GM12878 (cell line): ENCODE measurements around the gene NIPAL3. TPM values are rescaled to one million over a fixed set of nuclear protein-coding genes. Genes with fewer than 3 reads are reported as not detected.

ENCODE experiments used
- ATAC-seq: fragments of 200-7000 bp; cut with Tn5 transposase; 3 replicates; pipeline ENCODE4 v1.9.1; 2020; ENCODE audit warnings: mild to moderate bottlenecking, moderate library complexity
- BruUV-seq: library from RNA; stranded (reverse); fragments of 400-500 nt; replicated peaks from 2 replicates; lab custom pipeline; 2021; lab: Mats Ljungman, UMichigan
- CTCF ChIA-PET: fragments of 300-600 bp; sonication (Branson Sonifier 250); formaldehyde crosslinking; extraction: SDS; loops from one replicate; lab custom pipeline; 2021; ENCODE audit warnings: inconsistent platforms; lab: Yijun Ruan, JAX
- POLR2A ChIA-PET: fragments of 350-600 bp; formaldehyde crosslinking; extraction: SDS; loops from one replicate; lab custom pipeline; 2021; ENCODE audit warnings: inconsistent platforms; lab: Charles Lee
- RAD21 ChIA-PET: fragments of 300-600 bp; sonication (Branson Sonifier 250); formaldehyde crosslinking; loops from one replicate; lab custom pipeline; 2023; ENCODE audit warnings: antibody characterized with exemption; ENCODE audit not compliant: unreplicated experiment; lab: Charles Lee
- SMC1A ChIA-PET: fragments of 300-600 bp; sonication (Branson Sonifier 250); formaldehyde crosslinking; loops from one replicate; lab custom pipeline; 2023; ENCODE audit not compliant: unreplicated experiment, uncharacterized antibody; lab: Charles Lee
- DNase-seq: peaks from one replicate; pipeline ENCODE4 v3.0.0-alpha.2; 2011; ENCODE audit warnings: low read depth, low spot score
- FAIRE-seq: peaks from 3 replicates; lab custom pipeline; 2011; peaks lifted over from hg19 to GRCh38; lab: Jason Lieb, UNC
- H2AFZ ChIP-seq: 2 replicates; pipeline ENCODE4 v1.6.0; 2011; ENCODE audit warnings: low read depth, low read length, control low read depth; ENCODE audit not compliant: control insufficient read depth
- H3K27ac ChIP-seq: 2 replicates; pipeline ENCODE4 v1.5.1; 2011; ENCODE audit warnings: control low read depth; ENCODE audit not compliant: control insufficient read depth, insufficient read depth
- H3K27me3 ChIP-seq, 2 experiments: replicated peaks in 1 of 2; 2 replicates each; pipeline versions ENCODE4 v1.6.0 to v1.6.1; 2011; ENCODE audit warnings: low read length in 1 of 2; ENCODE audit not compliant: control insufficient read depth in 2 of 2, insufficient read depth in 2 of 2
- H3K36me3 ChIP-seq, 2 experiments: 2 replicates each; pipeline ENCODE4 v1.5.1; 2011; ENCODE audit warnings: low read length in 1 of 2; ENCODE audit not compliant: control insufficient read depth in 2 of 2, insufficient read depth in 2 of 2
- H3K4me1 ChIP-seq: 2 replicates; pipeline ENCODE4 v1.6.1; 2011; ENCODE audit warnings: mild to moderate bottlenecking, low read length, moderate library complexity, mixed read lengths; ENCODE audit not compliant: control insufficient read depth, insufficient read depth
- H3K4me2 ChIP-seq: 2 replicates; pipeline ENCODE4 v1.6.0; 2011; ENCODE audit warnings: control low read depth; ENCODE audit not compliant: control insufficient read depth, insufficient read depth
- H3K4me3 ChIP-seq: fragments of 200-600 bp; sonication (generic); 2 replicates; pipeline ENCODE4 v1.5.1; 2016
- H3K79me2 ChIP-seq: 2 replicates; pipeline ENCODE4 v1.6.0; 2011; ENCODE audit warnings: low read length; ENCODE audit not compliant: control insufficient read depth, insufficient read depth
- H3K9ac ChIP-seq: 2 replicates; pipeline ENCODE4 v1.8.0; 2011; ENCODE audit warnings: low read length, control low read depth, mixed read lengths; ENCODE audit not compliant: control insufficient read depth, insufficient read depth
- H3K9me3 ChIP-seq: replicated peaks from 3 replicates; pipeline ENCODE4 v1.5.1; 2011; ENCODE audit warnings: mild to moderate bottlenecking, low read length; ENCODE audit not compliant: control insufficient read depth, insufficient read depth
- H4K20me1 ChIP-seq: 2 replicates; pipeline ENCODE4 v1.6.0; 2011; ENCODE audit not compliant: control insufficient read depth, insufficient read depth
- IRF4 ChIP-seq: IDR thresholded peaks from 2 replicates; pipeline ENCODE4 v1.6.1; 2011; ENCODE audit warnings: low read depth, low read length
- RAD21 ChIP-seq: IDR thresholded peaks from 2 replicates; pipeline ENCODE4 v1.6.1; 2011; ENCODE audit warnings: mild to moderate bottlenecking, low read depth, low read length, moderate library complexity; ENCODE audit not compliant: insufficient read depth
- RELB ChIP-seq: fragments of 450-650 bp; IDR thresholded peaks from 2 replicates; pipeline ENCODE4 v1.6.1; 2017; ENCODE audit warnings: low read depth, mild to moderate bottlenecking, moderate library complexity
- SIN3A ChIP-seq: IDR thresholded peaks from 2 replicates; pipeline ENCODE4 v1.6.1; 2012; ENCODE audit warnings: low read depth, low read length, improper control_type of control experiment
- WGBS: methylation state at CpG from one replicate; pipeline ENCODE4 v1.1.6; 2016; ENCODE audit warnings: low lambda C conversion rate; ENCODE audit not compliant: insufficient replicate concordance, insufficient coverage; ENCODE audit errors: missing lambda C conversion rate; 5-methylcytosine and 5-hydroxymethylcytosine counted together
- in situ Hi-C: fragments of 300-500 bp; cut with MboI; formaldehyde crosslinking; loops from 9 replicates; pipeline ENCODE4 v1.14.3; 2018; ENCODE audit warnings: mixed read lengths
- intact Hi-C: fragments of 100-400 bp; cut with micrococcal nuclease; formaldehyde crosslinking; loops from one replicate; pipeline ENCODE4 v1.14.2; 2022; ENCODE audit not compliant: unreplicated experiment
- polyA plus RNA-seq, 11 experiments: library from polyadenylated mRNA; depleted of rRNA in 4 of 11; unstranded in 6 of 11; stranded (reverse) in 5 of 11; fragments of >200 nt; fragmentation: Nextera tagmentation in 4 of 11; fragmentation: Illumina TruSeq in 1 of 11; extraction: Ambion mirVana in 4 of 11; extraction: Trizol in 1 of 11; gene quantifications; 1 replicate in 1 of 11; 2 replicates in 10 of 11; pipeline versions ENCODE4 v1.2.1 to v1.2.3, GENCODE V29; 2011 to 2016; ENCODE audit warnings: inconsistent platforms in 2 of 11, missing spikeins in 2 of 11, low read depth in 1 of 11
- total RNA-seq, 4 experiments: library from RNA; depleted of rRNA in 3 of 4; stranded (reverse); fragments of >200 nt in 3 of 4; fragmentation: Illumina TruSeq in 1 of 4; extraction: Trizol in 1 of 4; gene quantifications; 2 replicates each; pipeline versions ENCODE4 v1.2.1 to v1.2.3, GENCODE V29; 2013 to 2021

NIPAL3 gene
- total and polyA plus RNA-seq, 10 of the 15 experiments (the other 5 are each of a cell fraction or from before 2014, with no cell fraction given): 2.1 to 9.4 (median 4.2) TPM

- WGBS: 13% methylated on average over 4 of the region's 4 CpGs
- Histone ChIP-seq H4K20me1 (no peaks in the 10 kb centered on the region), H3K36me3 (no peaks in the 10 kb centered on the region), H3K27me3 (no peaks in the 10 kb centered on the region; a peak in 1 of 4 replicates), H3K79me2 (no peaks in the 10 kb centered on the region; the same call in 1 of the 2 replicates), H3K4me1 (peaks cover 18% of the 10 kb centered on the region), H3K9ac (peak overlapping the region; percentile 0; the same call in 1 of the 2 replicates), H3K4me2 (peak overlapping the region; percentile 79), H2AFZ (peak overlapping the region; percentile 36), H3K4me3 (no peak overlapping the region), H3K27ac (peak overlapping the region; percentile 85), H3K9me3 (no peaks in the 10 kb centered on the region)
- DNase-seq (no peak), FAIRE-seq (no peak), ATAC-seq (peak; percentile 3; the same call in 2 of the 3 replicates)
- no TSS peak for BruUV-seq
- intact Hi-C loops (loop anchor here (1.0 to 5.0 kb wide), 5 partner anchors 195 to 430 kb away; no protein-coding TSS in a partner anchor), in situ Hi-C loops (loop anchor here (5.0 kb wide), 1 partner anchor 190 kb away; no protein-coding TSS in a partner anchor)
- ChIA-PET SMC1A (interaction anchor here (1.1 to 5.6 kb wide), 18 partner anchors 11 to 736 kb away, joined by 3 to 297 read pairs (median 9); partner anchors contain the start of genes NIPAL3 and STPG1), CTCF (interaction anchor here (0.6 to 6.0 kb wide), 35 partner anchors 8 to 1448 kb away, joined by 3 to 451 read pairs (median 6); partner anchors contain the start of genes NIPAL3 and STPG1), RAD21 (interaction anchor here (0.6 to 4.4 kb wide), 22 partner anchors 11 to 1077 kb away, joined by 3 to 225 read pairs (median 6); partner anchors contain the start of gene NIPAL3), POLR2A (interaction anchor here (0.9 to 2.9 kb wide), 2 partner anchors 143 to 203 kb away, joined by 4 to 11 read pairs; no protein-coding TSS in a partner anchor)
- TF ChIP-seq IRF4 (no peak), RAD21 (no peak), RELB (no peak), SIN3A (0 out of 2 replicates have a peak, but pooled peaks have one; percentile 9)
Measured at GRCh38 chr1:24392604-24392946, 23.0 kb upstream of the NIPAL3 start.
